AG10803 (cell line): ENCODE results near the gene MYH1.

Experiments
- DNase-seq: peaks from one replicate; pipeline ENCODE4 v3.0.0; 2010; ENCODE audit warnings: low read depth
- H3K4me3 ChIP-seq: 2 replicates; pipeline ENCODE4 v1.5.1; 2011; ENCODE audit warnings: mild to moderate bottlenecking, low read length, control low read depth
- CTCF ChIP-seq: conservative IDR thresholded peaks from 2 replicates; pipeline ENCODE4 v1.5.1; 2011; ENCODE audit warnings: mild to moderate bottlenecking, low read length, control low read depth, inconsistent platforms

The MYH1 gene

GRCh38 chr17:10523064-10523463 is 4.7 kb upstream of the MYH1 start:
- no peak for DNase-seq
- TF ChIP-seq CTCF: no peak

GRCh38 chr17:10521949-10522348 is 3.6 kb upstream of the MYH1 start:
- H3K4me3 ChIP-seq: no peak overlapping the region
- DNase-seq: no peak
- TF ChIP-seq CTCF: no peak

More at GRCh38 chr17:10523064-10523463, 4.7 kb upstream of the MYH1 start:
- H3K4me3 ChIP-seq: no peak overlapping the region

- no peak overlapping the region for H3K4me3 ChIP-seq
- DNase-seq: no peak
- no peak for TF ChIP-seq CTCF
Measured at GRCh38 chr17:10516638-10517037, 1.7 kb downstream of the MYH1 start.

DNA sequence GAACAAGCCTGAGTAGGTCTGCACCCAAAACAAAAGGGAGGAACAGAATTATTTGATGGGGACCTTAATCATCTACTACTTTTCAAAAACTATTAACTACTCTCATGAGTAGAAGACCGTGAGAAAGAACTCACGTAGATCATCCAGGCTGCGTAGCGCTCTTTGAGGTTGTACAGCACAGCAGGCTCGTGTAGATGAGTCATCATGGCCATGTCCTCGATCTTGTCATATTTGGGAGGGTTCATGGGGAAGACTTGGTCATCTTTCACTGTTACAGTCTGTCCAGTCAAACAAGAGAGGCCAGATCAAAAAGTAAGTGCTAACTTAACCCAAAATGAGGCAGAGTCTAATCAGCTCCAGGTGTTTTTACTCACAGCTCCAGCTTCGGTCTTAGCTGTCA is 2.3 kb downstream of the MYH1 start:
- H3K4me3 ChIP-seq: no peak overlapping the region
- TF ChIP-seq CTCF: no peak
- DNase-seq: no peak

GRCh38 chr17:10513299-10514067 is 4.9 kb downstream of the MYH1 start:
- peak; percentile 89 for DNase-seq
- no peak overlapping the region for H3K4me3 ChIP-seq
- TF ChIP-seq CTCF: no peak

GRCh38 chr17:10512856-10513255 is 5.5 kb downstream of the MYH1 start:
- no peak for TF ChIP-seq CTCF
- DNase-seq: peak; percentile 21
- no peak overlapping the region for H3K4me3 ChIP-seq

DNA sequence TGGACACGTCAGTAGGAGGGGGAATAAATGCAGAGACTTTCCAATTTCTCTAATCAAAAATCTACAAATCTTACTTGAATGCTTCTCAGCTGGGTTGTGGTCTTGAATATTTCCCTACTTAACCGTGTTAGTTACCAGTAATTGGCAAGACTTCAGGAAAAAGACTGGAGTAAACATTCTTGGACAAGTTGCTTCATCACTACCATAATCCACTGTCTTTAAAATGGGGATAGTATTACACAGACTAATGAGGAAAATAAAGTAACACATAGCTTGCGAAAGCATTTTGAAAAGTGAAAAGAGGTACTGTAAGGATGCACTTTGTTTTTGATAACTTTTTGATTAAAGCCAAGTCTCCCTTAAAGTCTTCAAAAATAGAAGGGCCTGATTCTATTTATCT is 18.4 kb downstream of the MYH1 start:
- H3K4me3 ChIP-seq: no peak overlapping the region
- TF ChIP-seq CTCF: no peak
- no peak for DNase-seq
